ENCODE data around the gene CD200R1L.

DNA sequence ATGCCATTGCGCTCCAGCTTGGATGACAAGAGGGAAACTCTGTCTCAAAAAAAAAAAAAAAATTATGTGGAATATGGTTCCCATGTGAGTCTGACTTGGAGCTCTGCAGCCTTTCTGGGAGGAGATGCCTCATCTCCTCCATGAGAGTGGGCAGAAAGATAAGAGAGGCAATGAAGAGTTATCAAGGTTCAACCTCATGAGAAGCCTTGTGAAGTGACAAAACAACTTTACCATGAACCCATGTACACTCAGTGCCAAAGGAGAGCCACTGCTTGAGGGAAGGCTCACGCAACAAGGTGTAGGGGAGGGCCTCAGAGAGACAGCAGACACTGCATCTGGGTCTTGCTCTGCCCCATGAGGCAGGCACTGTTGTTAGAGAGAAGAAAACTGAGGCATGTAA, 75.7 kb downstream of the CD200R1L start:
- TF ChIP-seq POLR2AphosphoS5 (IDR thresholded peaks at IDR 0.05; ENCODE audit: low read depth, low read length) (no peak), SIN3A (IDR thresholded peaks at IDR 0.05; ENCODE audit: borderline replicate concordance, insufficient read depth, low read length) (no peak), TAF1 (IDR thresholded peaks at IDR 0.05; ENCODE audit: borderline replicate concordance, insufficient read depth, low read length) (no peak), FOXP2 (optimal IDR thresholded peaks at IDR 0.05; ENCODE audit: borderline replicate concordance, extremely low read depth, extremely low read length, insufficient read depth) (no peak)
- TF ChIP-seq, protein P1, sequence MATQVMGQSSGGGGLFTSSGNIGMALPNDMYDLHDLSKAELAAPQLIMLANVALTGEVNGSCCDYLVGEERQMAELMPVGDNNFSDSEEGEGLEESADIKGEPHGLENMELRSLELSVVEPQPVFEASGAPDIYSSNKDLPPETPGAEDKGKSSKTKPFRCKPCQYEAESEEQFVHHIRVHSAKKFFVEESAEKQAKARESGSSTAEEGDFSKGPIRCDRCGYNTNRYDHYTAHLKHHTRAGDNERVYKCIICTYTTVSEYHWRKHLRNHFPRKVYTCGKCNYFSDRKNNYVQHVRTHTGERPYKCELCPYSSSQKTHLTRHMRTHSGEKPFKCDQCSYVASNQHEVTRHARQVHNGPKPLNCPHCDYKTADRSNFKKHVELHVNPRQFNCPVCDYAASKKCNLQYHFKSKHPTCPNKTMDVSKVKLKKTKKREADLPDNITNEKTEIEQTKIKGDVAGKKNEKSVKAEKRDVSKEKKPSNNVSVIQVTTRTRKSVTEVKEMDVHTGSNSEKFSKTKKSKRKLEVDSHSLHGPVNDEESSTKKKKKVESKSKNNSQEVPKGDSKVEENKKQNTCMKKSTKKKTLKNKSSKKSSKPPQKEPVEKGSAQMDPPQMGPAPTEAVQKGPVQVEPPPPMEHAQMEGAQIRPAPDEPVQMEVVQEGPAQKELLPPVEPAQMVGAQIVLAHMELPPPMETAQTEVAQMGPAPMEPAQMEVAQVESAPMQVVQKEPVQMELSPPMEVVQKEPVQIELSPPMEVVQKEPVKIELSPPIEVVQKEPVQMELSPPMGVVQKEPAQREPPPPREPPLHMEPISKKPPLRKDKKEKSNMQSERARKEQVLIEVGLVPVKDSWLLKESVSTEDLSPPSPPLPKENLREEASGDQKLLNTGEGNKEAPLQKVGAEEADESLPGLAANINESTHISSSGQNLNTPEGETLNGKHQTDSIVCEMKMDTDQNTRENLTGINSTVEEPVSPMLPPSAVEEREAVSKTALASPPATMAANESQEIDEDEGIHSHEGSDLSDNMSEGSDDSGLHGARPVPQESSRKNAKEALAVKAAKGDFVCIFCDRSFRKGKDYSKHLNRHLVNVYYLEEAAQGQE (IDR thresholded peaks at IDR 0.05; ENCODE audit: insufficient read depth in 1 of 2, low read depth in 2 of 2, low read length in 2 of 2), result no peak

Measured in PFSK-1 (cell line).